ENCODE measurements around the gene UNC50.
A peak's percentile ranks its signal among the peaks of the same experiment; 100 is the strongest.

Gene UNC50

GRCh38 chr2:98634406-98635092 is 26.2 kb downstream of the UNC50 start:
- no peak overlapping the region for H3K4me2 ChIP-seq (ENCODE audit: low read length)
- no peak overlapping the region for H2AFZ ChIP-seq (ENCODE audit: low read length)
- no peaks in the 10 kb centered on the region for H3F3A ChIP-seq (ENCODE audit: insufficient read depth, low read length)
- H3K9me2 ChIP-seq (ENCODE audit: low read depth, low read length): no peaks in the 10 kb centered on the region
- TF ChIP-seq CTCF (IDR thresholded peaks at IDR 0.05; ENCODE audit: low read length): peak; percentile 58
- no peak for TF ChIP-seq EZH2 (IDR thresholded peaks at IDR 0.05; ENCODE audit: borderline replicate concordance, low read length)
- no peak overlapping the region for H3K27ac ChIP-seq (ENCODE audit: low read depth, low read length, poor library complexity, severe bottlenecking)
- H3K79me2 ChIP-seq (ENCODE audit: insufficient read depth, low read length): no peaks in the 10 kb centered on the region
- no peak overlapping the region for H3K9ac ChIP-seq (ENCODE audit: low read length)
- H3K9me3 ChIP-seq (ENCODE audit: low read length): no peaks in the 10 kb centered on the region
- no peak overlapping the region for H3K4me3 ChIP-seq (ENCODE audit: low read depth, low read length, poor library complexity, severe bottlenecking)
- no peaks in the 10 kb centered on the region for H3K4me1 ChIP-seq (ENCODE audit: insufficient read depth, low read length, severe bottlenecking)
- H3K27me3 ChIP-seq (ENCODE audit: insufficient read depth, low read length): no peaks in the 10 kb centered on the region
- H3K36me3 ChIP-seq (ENCODE audit: insufficient read depth, low read length): no peaks in the 10 kb centered on the region
- no peaks in the 10 kb centered on the region for H4K20me1 ChIP-seq (ENCODE audit: insufficient read depth, low read length)

GRCh38 chr2:98637401-98638147 is 29.2 kb downstream of the UNC50 start:
- Histone ChIP-seq H3K4me1 (ENCODE audit: insufficient read depth, low read length, severe bottlenecking) (no peaks in the 10 kb centered on the region), H3K9me2 (ENCODE audit: low read depth, low read length) (no peaks in the 10 kb centered on the region), H3K9me3 (ENCODE audit: low read length) (no peaks in the 10 kb centered on the region), H3K79me2 (ENCODE audit: insufficient read depth, low read length) (no peaks in the 10 kb centered on the region), H3K4me3 (ENCODE audit: low read depth, low read length, poor library complexity, severe bottlenecking) (no peak overlapping the region), H3K9ac (ENCODE audit: low read length) (no peak overlapping the region), H3K36me3 (ENCODE audit: insufficient read depth, low read length) (no peaks in the 10 kb centered on the region), H3K4me2 (ENCODE audit: low read length) (no peak overlapping the region), H3F3A (ENCODE audit: insufficient read depth, low read length) (no peaks in the 10 kb centered on the region), H4K20me1 (ENCODE audit: insufficient read depth, low read length) (no peaks in the 10 kb centered on the region), H2AFZ (ENCODE audit: low read length) (no peak overlapping the region), H3K27me3 (ENCODE audit: insufficient read depth, low read length) (no peaks in the 10 kb centered on the region), H3K27ac (ENCODE audit: low read depth, low read length, poor library complexity, severe bottlenecking) (no peak overlapping the region)
- TF ChIP-seq EZH2 (IDR thresholded peaks at IDR 0.05; ENCODE audit: borderline replicate concordance, low read length): no peak
- TF ChIP-seq CTCF (IDR thresholded peaks at IDR 0.05; ENCODE audit: low read length): no peak

- no peaks in the 10 kb centered on the region for H3K9me2 ChIP-seq (ENCODE audit: low read depth, low read length)
- no peaks in the 10 kb centered on the region for H3K4me1 ChIP-seq (ENCODE audit: insufficient read depth, low read length, severe bottlenecking)
- no peaks in the 10 kb centered on the region for H4K20me1 ChIP-seq (ENCODE audit: insufficient read depth, low read length)
- no peaks in the 10 kb centered on the region for H3K79me2 ChIP-seq (ENCODE audit: insufficient read depth, low read length)
- H3K27ac ChIP-seq (ENCODE audit: low read depth, low read length, poor library complexity, severe bottlenecking): no peak overlapping the region
- H3K4me3 ChIP-seq (ENCODE audit: low read depth, low read length, poor library complexity, severe bottlenecking): no peak overlapping the region
- no peak overlapping the region for H2AFZ ChIP-seq (ENCODE audit: low read length)
- no peak for TF ChIP-seq CTCF (IDR thresholded peaks at IDR 0.05; ENCODE audit: low read length)
- TF ChIP-seq EZH2 (IDR thresholded peaks at IDR 0.05; ENCODE audit: borderline replicate concordance, low read length): no peak
- H3K4me2 ChIP-seq (ENCODE audit: low read length): no peak overlapping the region
- no peaks in the 10 kb centered on the region for H3K9me3 ChIP-seq (ENCODE audit: low read length)
- H3F3A ChIP-seq (ENCODE audit: insufficient read depth, low read length): no peaks in the 10 kb centered on the region
- H3K27me3 ChIP-seq (ENCODE audit: insufficient read depth, low read length): no peaks in the 10 kb centered on the region
- H3K36me3 ChIP-seq (ENCODE audit: insufficient read depth, low read length): no peaks in the 10 kb centered on the region
- no peak overlapping the region for H3K9ac ChIP-seq (ENCODE audit: low read length)
Observed at GRCh38 chr2:98643496-98644100, 35.2 kb downstream of the UNC50 start.
